ENCODE results near the gene ELP1. TPM values are rescaled to one million over a fixed set of nuclear protein-coding genes. Genes with fewer than 3 reads are reported as not detected.

The ELP1 gene
- total and polyA plus RNA-seq, 2 donors (not counting 3 experiments of a cell fraction or from before 2014, with no cell fraction given), result 12.6 to 21.8 TPM

DNA sequence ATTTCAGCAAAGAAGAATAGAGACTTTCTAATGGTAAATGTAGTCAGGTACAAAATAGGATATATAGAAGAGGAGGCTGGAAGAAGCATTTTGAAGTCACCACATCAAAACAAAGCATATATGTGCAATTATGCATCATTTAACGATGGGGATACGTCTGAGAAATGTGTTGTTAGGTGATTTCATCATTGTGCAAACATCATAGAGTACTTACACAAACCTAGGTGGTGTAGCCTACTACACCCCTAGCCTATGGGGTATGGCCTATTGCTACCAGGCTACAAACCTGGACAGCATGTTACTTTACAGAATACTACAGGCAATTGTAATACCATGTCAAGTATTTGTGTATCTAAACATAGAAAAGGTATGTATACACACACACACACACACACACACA, 28.4 kb downstream of the ELP1 start:
- no TSS peak for BruUV-seq (replicated peaks)
- no peaks in the 10 kb centered on the region for H3K27me3 ChIP-seq (ENCODE audit: control insufficient read depth in 2 of 2, insufficient read depth in 2 of 2, low read length in 2 of 2)
- POLR2A ChIA-PET, result no interaction called here
- H3K9me1 ChIP-seq (replicated peaks; ENCODE audit: control insufficient read depth, extremely low read depth, insufficient read depth, low read length), result no peaks in the 10 kb centered on the region
- H3K4me1 ChIP-seq (ENCODE audit: control insufficient read depth, extremely low read depth, insufficient read depth, low read length), result no peaks in the 10 kb centered on the region
- no peak overlapping the region for H2AFZ ChIP-seq (ENCODE audit: low read depth, low read length)
- no peak for FAIRE-seq
- TF ChIP-seq, protein P1, sequence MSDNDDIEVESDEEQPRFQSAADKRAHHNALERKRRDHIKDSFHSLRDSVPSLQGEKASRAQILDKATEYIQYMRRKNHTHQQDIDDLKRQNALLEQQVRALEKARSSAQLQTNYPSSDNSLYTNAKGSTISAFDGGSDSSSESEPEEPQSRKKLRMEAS (IDR thresholded peaks at IDR 0.05; ENCODE audit: insufficient read depth, insufficient read length), result no peak
- TF ChIP-seq, protein P2, sequence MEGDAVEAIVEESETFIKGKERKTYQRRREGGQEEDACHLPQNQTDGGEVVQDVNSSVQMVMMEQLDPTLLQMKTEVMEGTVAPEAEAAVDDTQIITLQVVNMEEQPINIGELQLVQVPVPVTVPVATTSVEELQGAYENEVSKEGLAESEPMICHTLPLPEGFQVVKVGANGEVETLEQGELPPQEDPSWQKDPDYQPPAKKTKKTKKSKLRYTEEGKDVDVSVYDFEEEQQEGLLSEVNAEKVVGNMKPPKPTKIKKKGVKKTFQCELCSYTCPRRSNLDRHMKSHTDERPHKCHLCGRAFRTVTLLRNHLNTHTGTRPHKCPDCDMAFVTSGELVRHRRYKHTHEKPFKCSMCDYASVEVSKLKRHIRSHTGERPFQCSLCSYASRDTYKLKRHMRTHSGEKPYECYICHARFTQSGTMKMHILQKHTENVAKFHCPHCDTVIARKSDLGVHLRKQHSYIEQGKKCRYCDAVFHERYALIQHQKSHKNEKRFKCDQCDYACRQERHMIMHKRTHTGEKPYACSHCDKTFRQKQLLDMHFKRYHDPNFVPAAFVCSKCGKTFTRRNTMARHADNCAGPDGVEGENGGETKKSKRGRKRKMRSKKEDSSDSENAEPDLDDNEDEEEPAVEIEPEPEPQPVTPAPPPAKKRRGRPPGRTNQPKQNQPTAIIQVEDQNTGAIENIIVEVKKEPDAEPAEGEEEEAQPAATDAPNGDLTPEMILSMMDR (IDR thresholded peaks at IDR 0.05; ENCODE audit: extremely low read depth in 1 of 2, insufficient read depth in 1 of 2, low read depth in 1 of 2, low read length in 2 of 2), result no peak
- TF ChIP-seq MYC (IDR thresholded peaks at IDR 0.05; ENCODE audit: low read depth, low read length) (no peak), FOS (IDR thresholded peaks at IDR 0.05; ENCODE audit: borderline replicate concordance, insufficient read depth, low read length) (no peak), EZH2 (IDR thresholded peaks at IDR 0.05; ENCODE audit: borderline replicate concordance, low read depth, low read length, severe bottlenecking) (no peak), POLR2A (IDR thresholded peaks at IDR 0.05; ENCODE audit: low read depth, low read length) (no peak), GATA2 (IDR thresholded peaks at IDR 0.05; ENCODE audit: insufficient read depth, insufficient read length, low read depth, low read length) (no peak), JUN (IDR thresholded peaks at IDR 0.05; ENCODE audit: borderline replicate concordance, insufficient read depth, insufficient read length, low read depth) (no peak), POLR2AphosphoS5 (IDR thresholded peaks at IDR 0.05; ENCODE audit: insufficient read depth, low read depth, low read length) (no peak)
- H3K4me2 ChIP-seq (ENCODE audit: insufficient read depth, low read length), result no peak overlapping the region
- no peaks in the 10 kb centered on the region for H3K9me3 ChIP-seq (replicated peaks; ENCODE audit: control insufficient read depth, insufficient read depth, low read length)
- intact Hi-C loops (cut with micrococcal nuclease) (no loop called here), dilution Hi-C loops (cut with MboI; ENCODE audit: extremely low pct_ligation_motif_present, low sequenced_read_pairs) (no loop called here)
- no peak overlapping the region for H3K4me3 ChIP-seq (replicated peaks in 1 of 3; ENCODE audit: insufficient read depth in 1 of 3, low read depth in 1 of 3, low read length in 3 of 3)
- peaks cover 23 to 27% of the 10 kb centered on the region in 2 experiments for H3K36me3 ChIP-seq (ENCODE audit: control insufficient read depth in 2 of 2, extremely low read depth in 1 of 2, insufficient read depth in 2 of 2, low read length in 2 of 2)
- H3K9ac ChIP-seq (replicated peaks; ENCODE audit: extremely low read depth, insufficient read depth, low read length), result no peak overlapping the region
- DNase-seq (ENCODE audit: low read depth, low spot score), result no peak
- H4K20me1 ChIP-seq (replicated peaks; ENCODE audit: control insufficient read depth, extremely low read depth, insufficient read depth, low read length), result no peaks in the 10 kb centered on the region
- CTCF ChIA-PET, result no interaction called here
- H3K79me2 ChIP-seq (ENCODE audit: control insufficient read depth, insufficient read depth, low read length), result no peaks in the 10 kb centered on the region
- no peak overlapping the region for H3K27ac ChIP-seq (ENCODE audit: insufficient read depth, low read depth, low read length)

All from endothelial cell of umbilical vein (primary cell).